Measurements from ENCODE around the gene ANO1. TPM values are rescaled to one million over a fixed set of nuclear protein-coding genes. Genes with fewer than 3 reads are reported as not detected.
A peak's percentile ranks its signal among the peaks of the same experiment; 100 is the strongest.

Gene ANO1
- total and polyA plus RNA-seq, 11 donors = 4.2 to 17.8 (median 9.4) TPM

- H3K9me3 ChIP-seq = no peaks in the 10 kb centered on the region
- peaks cover 10 to 43% (median 21%) of the 10 kb centered on the region in 12 donors for H3K4me1 ChIP-seq
- intact Hi-C loops (cut with DNase I) = loop anchor here in 2 of 10 donors (5.0 kb wide), 1 partner anchor 68 kb away; the partner anchor contains the start of gene PPFIA1 (in 2 of the 2)
- DNase-seq (no peak), ATAC-seq (no peak)
- TF ChIP-seq, protein P1, sequence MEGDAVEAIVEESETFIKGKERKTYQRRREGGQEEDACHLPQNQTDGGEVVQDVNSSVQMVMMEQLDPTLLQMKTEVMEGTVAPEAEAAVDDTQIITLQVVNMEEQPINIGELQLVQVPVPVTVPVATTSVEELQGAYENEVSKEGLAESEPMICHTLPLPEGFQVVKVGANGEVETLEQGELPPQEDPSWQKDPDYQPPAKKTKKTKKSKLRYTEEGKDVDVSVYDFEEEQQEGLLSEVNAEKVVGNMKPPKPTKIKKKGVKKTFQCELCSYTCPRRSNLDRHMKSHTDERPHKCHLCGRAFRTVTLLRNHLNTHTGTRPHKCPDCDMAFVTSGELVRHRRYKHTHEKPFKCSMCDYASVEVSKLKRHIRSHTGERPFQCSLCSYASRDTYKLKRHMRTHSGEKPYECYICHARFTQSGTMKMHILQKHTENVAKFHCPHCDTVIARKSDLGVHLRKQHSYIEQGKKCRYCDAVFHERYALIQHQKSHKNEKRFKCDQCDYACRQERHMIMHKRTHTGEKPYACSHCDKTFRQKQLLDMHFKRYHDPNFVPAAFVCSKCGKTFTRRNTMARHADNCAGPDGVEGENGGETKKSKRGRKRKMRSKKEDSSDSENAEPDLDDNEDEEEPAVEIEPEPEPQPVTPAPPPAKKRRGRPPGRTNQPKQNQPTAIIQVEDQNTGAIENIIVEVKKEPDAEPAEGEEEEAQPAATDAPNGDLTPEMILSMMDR (IDR thresholded peaks at IDR 0.05) = no peak
- TF ChIP-seq POLR2A (IDR thresholded peaks at IDR 0.05) = no peak
- peaks cover 0 to 47% (median 32%) of the 10 kb centered on the region in 9 donors for H3K36me3 ChIP-seq
- 35 to 43% (median 40%) methylated on average over 4 of the region's 4 CpGs for WGBS, 4 donors
- no peaks in the 10 kb centered on the region for H3K27me3 ChIP-seq
- peak overlapping the region; percentile 67 to 100 (median 85) for H3K4me3 ChIP-seq
- H3K27ac ChIP-seq = peak overlapping the region in 11 of 12 donors; percentile 73 to 98 (median 93)
These were observed 126.3 kb downstream of the ANO1 start for GRCh38 chr11:70204466-70204799.

- Histone ChIP-seq H3K27ac (peak overlapping the region in 5 of 12 donors; percentile 93 to 98 (median 96)), H3K27me3 (no peaks in the 10 kb centered on the region), H3K36me3 (peaks cover 0 to 48% (median 33%) of the 10 kb centered on the region in 9 donors), H3K4me3 (peak overlapping the region in 5 of 12 donors; percentile 78 to 100 (median 84)), H3K4me1 (peaks cover 10 to 43% (median 21%) of the 10 kb centered on the region in 12 donors), H3K9me3 (no peaks in the 10 kb centered on the region)
- no peak for ATAC-seq
- intact Hi-C loops (cut with DNase I) = no loop called here
- 79 to 89% (median 85%) methylated on average over 12 of the region's 12 CpGs for WGBS, 4 donors
- no peak for TF ChIP-seq POLR2A (IDR thresholded peaks at IDR 0.05)
- TF ChIP-seq, protein P1 (IDR thresholded peaks at IDR 0.05) = no peak
- DNase-seq = no peak
These were observed 127.1 kb downstream of the ANO1 start for GRCh38 chr11:70205049-70205725.

- H3K4me3 ChIP-seq = no peak overlapping the region
- ATAC-seq (no peak), DNase-seq (no peak)
- no peaks in the 10 kb centered on the region for H3K27me3 ChIP-seq
- H3K27ac ChIP-seq = no peak overlapping the region
- no peaks in the 10 kb centered on the region for H3K9me3 ChIP-seq
- intact Hi-C loops (cut with DNase I) = no loop called here
- peaks cover 10 to 43% (median 21%) of the 10 kb centered on the region in 12 donors for H3K4me1 ChIP-seq
- TF ChIP-seq, protein P1 (IDR thresholded peaks at IDR 0.05) = no peak
- TF ChIP-seq POLR2A (IDR thresholded peaks at IDR 0.05) = no peak
- WGBS, 4 donors = 78 to 86% (median 80%) methylated on average over 7 of the region's 7 CpGs
- peaks cover 0 to 48% (median 33%) of the 10 kb centered on the region in 9 donors for H3K36me3 ChIP-seq
These were observed 127.6 kb downstream of the ANO1 start for GRCh38 chr11:70205766-70206165.

DNA sequence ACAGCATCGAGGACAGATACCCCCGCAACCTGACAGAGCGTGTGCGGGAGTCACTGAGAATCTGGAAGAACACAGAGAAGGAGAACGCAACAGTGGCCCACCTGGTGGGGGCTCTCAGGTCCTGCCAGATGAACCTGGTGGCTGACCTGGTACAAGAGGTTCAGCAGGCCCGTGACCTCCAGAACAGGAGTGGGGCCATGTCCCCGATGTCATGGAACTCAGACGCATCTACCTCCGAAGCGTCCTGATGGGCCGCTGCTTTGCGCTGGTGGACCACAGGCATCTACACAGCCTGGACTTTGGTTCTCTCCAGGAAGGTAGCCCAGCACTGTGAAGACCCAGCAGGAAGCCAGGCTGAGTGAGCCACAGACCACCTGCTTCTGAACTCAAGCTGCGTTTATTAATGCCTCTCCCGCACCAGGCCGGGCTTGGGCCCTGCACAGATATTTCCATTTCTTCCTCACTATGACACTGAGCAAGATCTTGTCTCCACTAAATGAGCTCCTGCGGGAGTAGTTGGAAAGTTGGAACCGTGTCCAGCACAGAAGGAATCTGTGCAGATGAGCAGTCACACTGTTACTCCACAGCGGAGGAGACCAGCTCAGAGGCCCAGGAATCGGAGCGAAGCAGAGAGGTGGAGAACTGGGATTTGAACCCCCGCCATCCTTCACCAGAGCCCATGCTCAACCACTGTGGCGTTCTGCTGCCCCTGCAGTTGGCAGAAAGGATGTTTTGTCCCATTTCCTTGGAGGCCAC, 128.3 kb downstream of the ANO1 start:
- peaks cover 0 to 48% (median 33%) of the 10 kb centered on the region in 9 donors for H3K36me3 ChIP-seq
- intact Hi-C loops (cut with DNase I) = no loop called here
- WGBS, 4 donors = 89 to 94% (median 93%) methylated on average over 16 to 22 of the region's 22 CpGs
- peaks cover 10 to 43% (median 21%) of the 10 kb centered on the region in 12 donors for H3K4me1 ChIP-seq
- no peaks in the 10 kb centered on the region for H3K9me3 ChIP-seq
- H3K4me3 ChIP-seq = no peak overlapping the region
- no peak overlapping the region for H3K27ac ChIP-seq
- no peaks in the 10 kb centered on the region for H3K27me3 ChIP-seq
- DNase-seq = no peak
- TF ChIP-seq POLR2A (IDR thresholded peaks at IDR 0.05) = no peak
- TF ChIP-seq, protein P1 (IDR thresholded peaks at IDR 0.05) = no peak
- no peak for ATAC-seq
